K562 (cell line): ENCODE results near the gene RBM19. TPM values are rescaled to one million over a fixed set of nuclear protein-coding genes. Genes with fewer than 3 reads are reported as not detected.

Experiments
- ATAC-seq: fragments of 200-7000 bp; cut with Tn5 transposase; 3 replicates; pipeline ENCODE4 v1.9.1; 2020; ENCODE audit warnings: moderate library complexity
- BruUV-seq: library from RNA; stranded (reverse); fragments of 400-500 nt; replicated peaks from 2 replicates; lab custom pipeline; 2021; lab: Mats Ljungman, UMichigan
- CTCF ChIA-PET: fragments of 300-600 bp; formaldehyde crosslinking; extraction: SDS; loops from one replicate; lab custom pipeline; 2021; ENCODE audit warnings: low intra/inter-chr PET ratio; lab: Yijun Ruan, JAX
- POLR2A ChIA-PET: fragments of 300-600, 350-650 bp; sonication (Branson Sonifier 250); formaldehyde crosslinking; extraction: SDS; loops from one replicate; lab custom pipeline; 2021; ENCODE audit warnings: antibody characterized with exemption, inconsistent platforms; lab: Yijun Ruan, JAX
- DNase-seq, 4 experiments: peaks; one replicate each; pipeline versions ENCODE4 v3.0.0 to v3.0.0-alpha.2; 2011 to 2018; ENCODE audit warnings: low spot score in 3 of 4, mixed read lengths in 3 of 4; ENCODE audit errors: extremely low read depth in 1 of 4
- FAIRE-seq: peaks from 2 replicates; lab custom pipeline; 2011; peaks lifted over from hg19 to GRCh38; lab: Jason Lieb, UNC
- H2AFZ ChIP-seq: 2 replicates; pipeline ENCODE4 v1.6.0; 2011; ENCODE audit warnings: low read depth, low read length, control low read depth, inconsistent platforms
- H3K27ac ChIP-seq: fragments of 200-600 bp; 3 replicates; pipeline ENCODE4 v1.8.0; 2011; ENCODE audit warnings: low read depth, mild to moderate bottlenecking, control low read depth, inconsistent platforms, low read length, moderate library complexity, mixed read lengths; ENCODE audit errors: extremely low read depth
- H3K27me3 ChIP-seq, 2 experiments: fragments of 300-600 bp in 1 of 2; 2 replicates in 1 of 2; 3 replicates in 1 of 2; pipeline versions ENCODE4 v1.6.0 to v1.8.0; 2011; ENCODE audit warnings: inconsistent platforms in 2 of 2, low read length in 2 of 2, mild to moderate bottlenecking in 1 of 2, mixed read lengths in 1 of 2, moderate library complexity in 1 of 2; ENCODE audit not compliant: control insufficient read depth in 2 of 2, insufficient read depth in 2 of 2
- H3K36me3 ChIP-seq: fragments of 300-600 bp; 3 replicates; pipeline ENCODE4 v1.8.0; 2011; ENCODE audit warnings: mild to moderate bottlenecking, low read length, inconsistent platforms; ENCODE audit not compliant: control insufficient read depth, insufficient read depth
- H3K4me1 ChIP-seq, 2 experiments: fragments of 200-600 bp in 1 of 2; replicated peaks in 1 of 2; 2 replicates in 1 of 2; 3 replicates in 1 of 2; pipeline versions ENCODE4 v1.5.1 to v1.8.0; 2011; ENCODE audit warnings: inconsistent platforms in 2 of 2, low read length in 2 of 2, mild to moderate bottlenecking in 1 of 2, mixed read lengths in 1 of 2, moderate library complexity in 1 of 2; ENCODE audit not compliant: control insufficient read depth in 2 of 2, insufficient read depth in 2 of 2
- H3K4me2 ChIP-seq: 2 replicates; pipeline ENCODE4 v1.6.1; 2011; ENCODE audit warnings: low read length, control low read depth, inconsistent platforms, mixed read lengths; ENCODE audit not compliant: insufficient read depth
- H3K4me3 ChIP-seq: fragments of 200-600 bp; sonication (generic), shearing (Covaris generic); 2 replicates; pipeline ENCODE4 v1.5.1; 2016; ENCODE audit warnings: control low read depth, inconsistent platforms
- H3K79me2 ChIP-seq: fragments of 200-600 bp; 3 replicates; pipeline ENCODE4 v1.8.0; 2011; ENCODE audit warnings: low read length, inconsistent platforms; ENCODE audit not compliant: control insufficient read depth, insufficient read depth
- H3K9ac ChIP-seq, 2 experiments: 2 replicates each; pipeline versions ENCODE4 v1.6.0 to v1.6.1; 2011; ENCODE audit warnings: low read depth in 2 of 2, low read length in 2 of 2, control low read depth in 1 of 2, inconsistent platforms in 1 of 2, mild to moderate bottlenecking in 1 of 2, mixed read lengths in 1 of 2; ENCODE audit not compliant: insufficient read depth in 1 of 2
- H3K9me1 ChIP-seq: one replicate; pipeline ENCODE4 v1.6.0; 2011; ENCODE audit warnings: inconsistent platforms, mild to moderate bottlenecking, low read length, moderate library complexity; ENCODE audit not compliant: control insufficient read depth, insufficient read depth
- H3K9me3 ChIP-seq: replicated peaks from 2 replicates; pipeline ENCODE4 v1.5.1; 2011; ENCODE audit warnings: low read depth, low read length, inconsistent platforms; ENCODE audit not compliant: control insufficient read depth, insufficient read depth
- H4K20me1 ChIP-seq: replicated peaks from 2 replicates; pipeline ENCODE4 v1.6.1; 2011; ENCODE audit warnings: low read length, inconsistent platforms, mixed read lengths; ENCODE audit not compliant: control insufficient read depth, insufficient read depth
- ADNP ChIP-seq: fragments of 200-800 bp; sonication (Bioruptor generic); IDR thresholded peaks from 2 replicates; pipeline ENCODE4 v1.6.1; 2016; ENCODE audit warnings: missing genetic modification characterization, missing compliant biosample characterization
- BCOR ChIP-seq: fragments of 450-650 bp; IDR thresholded peaks from 2 replicates; pipeline ENCODE4 v1.6.1; 2016
- BMI1 ChIP-seq: fragments of 150-350 bp; IDR thresholded peaks from 2 replicates; pipeline ENCODE4 v1.6.1; 2014; ENCODE audit warnings: low read length
- FOXK2 ChIP-seq, 2 experiments: fragments of 450-650 bp; IDR thresholded peaks in 1 of 2; conservative IDR thresholded peaks in 1 of 2; 2 replicates each; pipeline ENCODE4 v1.6.1; 2016; ENCODE audit warnings: low read depth in 2 of 2, mild to moderate bottlenecking in 1 of 2
- GABPA ChIP-seq: fragments of 200-800 bp; sonication (Bioruptor generic); conservative IDR thresholded peaks from 2 replicates; pipeline ENCODE4 v1.6.1; 2016; ENCODE audit warnings: low read depth, missing genetic modification characterization, missing compliant biosample characterization
- KDM1A ChIP-seq, 2 experiments: fragments of 450-650 bp; IDR thresholded peaks; 2 replicates each; pipeline ENCODE4 v1.6.1; 2016; ENCODE audit warnings: mild to moderate bottlenecking in 2 of 2
- RBM25 ChIP-seq: fragments of 200-400 bp; formaldehyde crosslinking; IDR thresholded peaks from 2 replicates; pipeline ENCODE4 v1.6.1; 2018; ENCODE audit warnings: low read length, low read depth, moderate library complexity; ENCODE audit not compliant: severe bottlenecking
- RCOR1 ChIP-seq, 2 experiments: IDR thresholded peaks; 2 replicates each; pipeline ENCODE4 v1.6.1; 2012; ENCODE audit warnings: low read depth in 2 of 2, low read length in 2 of 2, borderline replicate concordance in 1 of 2, improper control_type of control experiment in 1 of 2
- ZNF408 ChIP-seq: fragments of 250-450 bp; sonication (Bioruptor Pico); IDR thresholded peaks from 2 replicates; pipeline ENCODE4 v1.4.0; 2020; ENCODE audit warnings: low read depth, mild to moderate bottlenecking, moderate library complexity
- WGBS: fragments of 100-300 bp; shearing (Covaris generic); methylation state at CpG from one replicate; pipeline ENCODE4 v1.1.6; 2016; ENCODE audit warnings: low coverage, mixed read lengths; ENCODE audit not compliant: insufficient coverage; ENCODE audit errors: missing lambda C conversion rate; 5-methylcytosine and 5-hydroxymethylcytosine counted together
- in situ Hi-C: fragments of 300-500 bp; cut with MboI; formaldehyde crosslinking; loops from 4 replicates; pipeline ENCODE4 v1.15.0; 2018; ENCODE audit warnings: inconsistent platforms, mixed read lengths
- intact Hi-C: fragments of 100-400 bp; cut with micrococcal nuclease; formaldehyde crosslinking; loops from 2 replicates; pipeline ENCODE4 v1.14.2; 2022
- polyA plus RNA-seq, 8 experiments: library from polyadenylated mRNA; depleted of rRNA in 4 of 8; stranded (reverse) in 5 of 8; unstranded in 3 of 8; fragments of >200 nt; fragmentation: Nextera tagmentation in 2 of 8; fragmentation: Illumina TruSeq in 1 of 8; extraction: Ambion mirVana in 2 of 8; extraction: Trizol in 1 of 8; gene quantifications; 2 replicates each; pipeline versions ENCODE4 v1.2.1 to v1.2.3, GENCODE V29; 2011 to 2014; ENCODE audit warnings: inconsistent platforms in 1 of 8, missing spikeins in 1 of 8
- total RNA-seq, 7 experiments: library from RNA; depleted of rRNA in 6 of 7; stranded (reverse); fragments of >200 nt in 6 of 7; fragmentation: Illumina TruSeq in 2 of 7; extraction: Trizol in 2 of 7; gene quantifications; 2 replicates each; pipeline versions ENCODE4 v1.2.1 to v1.2.3, GENCODE V29; 2011 to 2021; ENCODE audit warnings: low replicate concordance in 1 of 7
- TF ChIP-seq, protein P1 (sequence below), 3 experiments: IDR thresholded peaks in 2 of 3; conservative IDR thresholded peaks in 1 of 3; 2 replicates each; pipeline ENCODE4 v1.5.1; 2011 to 2012; ENCODE audit warnings: low read length in 3 of 3, mild to moderate bottlenecking in 3 of 3, control low read depth in 2 of 3, improper control_type of control experiment in 1 of 3, inconsistent platforms in 1 of 3, low read depth in 1 of 3, mixed read lengths in 1 of 3, moderate library complexity in 1 of 3; ENCODE audit not compliant: insufficient read depth in 2 of 3
- TF ChIP-seq, protein P2 (sequence below): sonication (generic); formaldehyde crosslinking; IDR thresholded peaks from 2 replicates; pipeline ENCODE4 v1.8.1; 2023; ENCODE audit warnings: mild to moderate bottlenecking, missing genetic modification reagents

Gene RBM19
- total and polyA plus RNA-seq, 9 of the 15 experiments (the other 6 are each of a cell fraction or from before 2014, with no cell fraction given): 16.0 to 58.4 (median 37.9) TPM

DNA sequence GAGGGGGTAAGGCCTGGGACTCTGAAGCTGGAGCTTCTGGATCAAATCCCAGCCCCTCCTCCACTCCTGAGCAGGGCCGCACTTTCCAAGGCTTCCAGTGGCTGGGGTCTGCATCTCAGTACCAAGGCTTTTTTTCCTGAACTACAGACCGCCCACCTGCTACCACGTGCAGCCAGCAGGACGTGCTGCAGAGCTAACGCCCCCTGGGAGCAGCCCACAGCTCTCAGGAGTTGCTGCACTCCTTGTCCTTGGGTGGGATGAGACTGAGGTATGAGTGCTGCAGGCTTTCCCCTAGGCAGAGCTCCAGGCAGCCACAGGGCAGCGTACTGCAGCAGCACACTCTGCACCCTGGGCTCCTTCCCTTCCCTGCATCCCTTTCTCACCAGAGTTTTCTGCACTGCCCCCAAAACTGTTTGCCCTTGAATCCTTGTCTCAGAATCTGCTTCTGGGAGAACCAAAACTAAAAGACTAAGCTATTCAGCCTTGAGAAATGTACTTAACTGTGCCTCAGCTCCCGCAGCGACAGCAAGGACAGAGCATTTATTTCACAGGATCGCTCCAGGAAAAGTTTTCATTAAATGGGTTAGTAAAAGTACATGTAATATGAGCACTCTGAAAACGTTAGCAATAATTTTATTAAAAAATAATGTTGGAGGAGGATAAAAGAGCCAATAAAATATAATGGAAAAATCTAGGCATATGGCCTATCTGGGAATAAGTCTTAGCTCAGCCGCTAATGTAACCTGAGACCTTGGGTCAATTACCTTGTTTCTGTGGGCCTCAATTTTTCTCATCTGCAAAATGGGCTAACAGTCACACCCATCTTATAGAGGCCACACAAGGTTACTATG, 25.5 kb downstream of the RBM19 start:
- no peak for FAIRE-seq
- Histone ChIP-seq H2AFZ (no peak overlapping the region), H3K27me3 (no peaks in the 10 kb centered on the region), H4K20me1 (no peaks in the 10 kb centered on the region; the same call in 1 of the 2 replicates), H3K9ac (peak overlapping the region in 1 of 2 experiments; percentile 23; a peak in 1 of 4 replicates), H3K36me3 (peaks cover 81% of the 10 kb centered on the region), H3K9me3 (no peaks in the 10 kb centered on the region), H3K27ac (no peak overlapping the region), H3K4me2 (no peak overlapping the region), H3K79me2 (no peaks in the 10 kb centered on the region), H3K4me3 (no peak overlapping the region), H3K9me1 (no peaks in the 10 kb centered on the region), H3K4me1 (peaks cover 0 to 5% of the 10 kb centered on the region in 2 experiments; a peak in 1 of 5 replicates)
- TF ChIP-seq ZNF408 (CRISPR knock-in tag): no peak
- TF ChIP-seq, protein P1, sequence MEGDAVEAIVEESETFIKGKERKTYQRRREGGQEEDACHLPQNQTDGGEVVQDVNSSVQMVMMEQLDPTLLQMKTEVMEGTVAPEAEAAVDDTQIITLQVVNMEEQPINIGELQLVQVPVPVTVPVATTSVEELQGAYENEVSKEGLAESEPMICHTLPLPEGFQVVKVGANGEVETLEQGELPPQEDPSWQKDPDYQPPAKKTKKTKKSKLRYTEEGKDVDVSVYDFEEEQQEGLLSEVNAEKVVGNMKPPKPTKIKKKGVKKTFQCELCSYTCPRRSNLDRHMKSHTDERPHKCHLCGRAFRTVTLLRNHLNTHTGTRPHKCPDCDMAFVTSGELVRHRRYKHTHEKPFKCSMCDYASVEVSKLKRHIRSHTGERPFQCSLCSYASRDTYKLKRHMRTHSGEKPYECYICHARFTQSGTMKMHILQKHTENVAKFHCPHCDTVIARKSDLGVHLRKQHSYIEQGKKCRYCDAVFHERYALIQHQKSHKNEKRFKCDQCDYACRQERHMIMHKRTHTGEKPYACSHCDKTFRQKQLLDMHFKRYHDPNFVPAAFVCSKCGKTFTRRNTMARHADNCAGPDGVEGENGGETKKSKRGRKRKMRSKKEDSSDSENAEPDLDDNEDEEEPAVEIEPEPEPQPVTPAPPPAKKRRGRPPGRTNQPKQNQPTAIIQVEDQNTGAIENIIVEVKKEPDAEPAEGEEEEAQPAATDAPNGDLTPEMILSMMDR (IDR thresholded peaks at IDR 0.05 in 2 of 3, conservative IDR thresholded peaks at IDR 0.05 in 1 of 3; ENCODE audit: insufficient read depth in 2 of 3, low read depth in 1 of 3, low read length in 3 of 3): peak in 1 of 3 experiments; percentile 18; a peak in 1 of 6 replicates
- TF ChIP-seq KDM1A (IDR thresholded peaks at IDR 0.05): peak in 1 of 2 experiments; percentile 16; a peak in 1 of 4 replicates
- TF ChIP-seq ADNP (tag): peak; percentile 81
- peak; percentile 76 for TF ChIP-seq BCOR
- TF ChIP-seq FOXK2 (conservative IDR thresholded peaks at IDR 0.05 in 1 of 2, IDR thresholded peaks at IDR 0.05 in 1 of 2; ENCODE audit: low read depth in 2 of 2): no peak
- 0 out of 4 replicates have a peak, but pooled peaks of 1 of the 2 experiments have one; percentile 6 for TF ChIP-seq RCOR1 (IDR thresholded peaks at IDR 0.05; ENCODE audit: borderline replicate concordance in 1 of 2, low read depth in 2 of 2, low read length in 2 of 2)
- TF ChIP-seq GABPA (tag): no peak
- no peak for TF ChIP-seq BMI1
- TF ChIP-seq, protein P2, sequence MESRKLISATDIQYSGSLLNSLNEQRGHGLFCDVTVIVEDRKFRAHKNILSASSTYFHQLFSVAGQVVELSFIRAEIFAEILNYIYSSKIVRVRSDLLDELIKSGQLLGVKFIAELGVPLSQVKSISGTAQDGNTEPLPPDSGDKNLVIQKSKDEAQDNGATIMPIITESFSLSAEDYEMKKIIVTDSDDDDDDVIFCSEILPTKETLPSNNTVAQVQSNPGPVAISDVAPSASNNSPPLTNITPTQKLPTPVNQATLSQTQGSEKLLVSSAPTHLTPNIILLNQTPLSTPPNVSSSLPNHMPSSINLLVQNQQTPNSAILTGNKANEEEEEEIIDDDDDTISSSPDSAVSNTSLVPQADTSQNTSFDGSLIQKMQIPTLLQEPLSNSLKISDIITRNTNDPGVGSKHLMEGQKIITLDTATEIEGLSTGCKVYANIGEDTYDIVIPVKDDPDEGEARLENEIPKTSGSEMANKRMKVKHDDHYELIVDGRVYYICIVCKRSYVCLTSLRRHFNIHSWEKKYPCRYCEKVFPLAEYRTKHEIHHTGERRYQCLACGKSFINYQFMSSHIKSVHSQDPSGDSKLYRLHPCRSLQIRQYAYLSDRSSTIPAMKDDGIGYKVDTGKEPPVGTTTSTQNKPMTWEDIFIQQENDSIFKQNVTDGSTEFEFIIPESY (CRISPR knock-in tag): peak; percentile 91
- TF ChIP-seq RBM25: peak; percentile 79
- in situ Hi-C loops (no loop called here), intact Hi-C loops (no loop called here)
- no TSS peak for BruUV-seq
- ChIA-PET POLR2A (interaction anchor here (0.6 to 1.1 kb wide), 2 partner anchors 47 to 383 kb away, joined by 3 to 4 read pairs; no protein-coding TSS in a partner anchor), CTCF (no interaction called here)
- 79% methylated on average over 10 of the region's 11 CpGs for WGBS
- no peak for DNase-seq
- ATAC-seq: peak; percentile 50; the same call in 1 of the 3 replicates
